GM12874 (cell line): ENCODE results near the gene PTCH1.

Experiments used
- TF ChIP-seq, protein P1 (sequence below): IDR thresholded peaks from 2 replicates; pipeline ENCODE4 v1.5.1; 2011; ENCODE audit warnings: low read depth, mild to moderate bottlenecking, control low read depth, low read length, moderate library complexity; ENCODE audit not compliant: insufficient read depth

The PTCH1 gene

DNA sequence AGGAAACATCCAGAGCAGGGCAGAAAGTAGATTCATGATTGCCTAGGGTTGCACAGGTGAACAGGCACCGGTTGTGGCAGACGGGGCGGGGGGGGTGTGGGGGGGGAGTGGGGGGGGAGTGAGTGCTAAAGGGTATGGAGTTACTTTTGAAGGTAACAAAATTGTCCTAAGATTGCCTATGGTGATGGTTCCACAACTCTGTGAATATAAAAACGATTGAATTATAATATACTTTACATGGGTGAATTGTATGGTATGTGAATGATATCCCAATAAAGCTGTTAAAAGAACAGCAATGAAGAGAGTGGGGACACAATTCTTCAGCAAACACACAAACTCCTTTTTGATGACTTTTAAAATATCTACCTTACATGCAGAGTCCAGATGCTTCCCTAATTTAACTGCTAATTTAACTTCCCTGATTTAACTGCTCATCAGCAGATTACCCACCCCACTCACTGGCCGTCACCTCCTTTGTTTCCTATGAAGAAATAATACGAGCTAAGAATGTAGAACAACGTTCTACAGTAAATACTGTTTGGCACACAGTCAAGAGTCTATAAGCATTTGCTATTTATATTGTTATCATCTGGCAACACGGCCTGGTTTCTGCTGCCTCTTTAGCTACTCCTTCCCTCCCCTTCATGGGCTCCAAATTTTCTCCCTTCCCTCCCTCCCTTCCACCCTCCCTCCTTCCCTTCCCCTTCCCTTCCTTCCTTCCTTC is 83.5 kb downstream of the PTCH1 start:
- TF ChIP-seq, protein P1, sequence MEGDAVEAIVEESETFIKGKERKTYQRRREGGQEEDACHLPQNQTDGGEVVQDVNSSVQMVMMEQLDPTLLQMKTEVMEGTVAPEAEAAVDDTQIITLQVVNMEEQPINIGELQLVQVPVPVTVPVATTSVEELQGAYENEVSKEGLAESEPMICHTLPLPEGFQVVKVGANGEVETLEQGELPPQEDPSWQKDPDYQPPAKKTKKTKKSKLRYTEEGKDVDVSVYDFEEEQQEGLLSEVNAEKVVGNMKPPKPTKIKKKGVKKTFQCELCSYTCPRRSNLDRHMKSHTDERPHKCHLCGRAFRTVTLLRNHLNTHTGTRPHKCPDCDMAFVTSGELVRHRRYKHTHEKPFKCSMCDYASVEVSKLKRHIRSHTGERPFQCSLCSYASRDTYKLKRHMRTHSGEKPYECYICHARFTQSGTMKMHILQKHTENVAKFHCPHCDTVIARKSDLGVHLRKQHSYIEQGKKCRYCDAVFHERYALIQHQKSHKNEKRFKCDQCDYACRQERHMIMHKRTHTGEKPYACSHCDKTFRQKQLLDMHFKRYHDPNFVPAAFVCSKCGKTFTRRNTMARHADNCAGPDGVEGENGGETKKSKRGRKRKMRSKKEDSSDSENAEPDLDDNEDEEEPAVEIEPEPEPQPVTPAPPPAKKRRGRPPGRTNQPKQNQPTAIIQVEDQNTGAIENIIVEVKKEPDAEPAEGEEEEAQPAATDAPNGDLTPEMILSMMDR: no peak

DNA sequence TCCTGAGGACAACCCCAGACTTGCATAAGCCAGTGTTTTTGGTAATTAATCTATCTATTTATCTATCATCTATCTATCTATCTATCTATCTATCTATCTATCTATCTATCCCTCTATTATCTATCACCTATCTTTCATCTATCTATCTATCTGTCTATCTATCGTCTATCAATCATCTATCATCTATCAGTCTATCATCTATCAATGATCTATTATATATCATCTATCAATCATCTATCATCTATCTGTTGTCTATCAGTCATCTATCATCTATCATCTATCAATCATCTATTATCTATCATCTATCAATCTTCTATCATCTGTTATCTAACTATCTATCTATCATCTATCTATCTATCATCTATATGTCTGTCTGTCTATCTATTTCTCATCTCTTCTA is 85.5 kb downstream of the PTCH1 start:
- TF ChIP-seq, protein P1: no peak

DNA sequence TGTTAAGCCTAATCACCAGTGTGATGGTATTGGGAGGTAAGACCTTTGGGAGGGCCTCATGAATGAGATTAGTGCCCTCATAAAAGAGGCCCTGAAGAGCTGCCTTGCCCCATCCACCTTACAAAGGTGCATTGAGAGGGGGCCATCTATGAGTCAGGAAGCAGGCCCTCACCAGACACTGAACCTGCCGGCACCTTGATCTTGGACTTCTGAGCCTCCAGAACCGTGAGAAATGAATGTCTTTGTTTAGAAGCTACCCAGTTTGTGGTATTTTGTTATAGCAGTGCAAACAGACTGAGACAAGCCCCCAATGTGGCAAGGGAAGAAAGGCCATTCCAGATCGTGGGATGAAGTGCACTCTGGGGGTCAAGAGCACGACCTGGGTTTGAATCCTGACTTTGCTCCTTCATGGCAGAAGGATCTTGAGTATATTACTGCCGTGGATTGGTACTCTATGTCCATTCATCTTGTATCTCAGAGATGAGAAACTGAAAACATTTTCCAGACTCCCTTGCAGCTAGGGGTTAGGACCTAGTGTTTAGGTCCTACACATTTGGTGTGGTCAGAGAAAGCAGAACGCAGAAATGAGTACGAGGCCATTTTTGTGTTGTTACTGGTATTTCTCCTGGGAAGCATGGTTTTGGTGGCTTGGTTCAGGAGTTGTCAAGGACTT is 86.7 kb downstream of the PTCH1 start:
- TF ChIP-seq, protein P1: no peak

DNA sequence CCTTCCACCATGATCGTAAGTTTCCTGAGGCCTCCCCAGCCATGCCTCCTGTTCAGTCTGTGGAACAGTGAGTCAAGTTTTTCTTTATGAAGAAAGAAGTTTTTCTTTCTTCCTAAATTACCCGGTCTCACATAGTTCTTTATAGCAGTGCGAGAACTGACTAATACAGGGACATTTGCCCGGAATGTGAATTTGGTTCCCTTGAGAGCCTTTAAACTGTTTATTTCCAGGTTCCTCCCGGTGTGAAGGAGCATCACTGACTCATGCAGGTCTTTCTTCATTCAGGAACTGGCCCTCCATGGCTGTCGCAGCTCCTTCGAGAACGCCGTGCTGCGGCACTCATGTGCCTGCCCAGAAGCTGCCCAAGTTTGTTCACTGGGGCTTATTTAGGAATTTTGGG is 87.7 kb downstream of the PTCH1 start:
- TF ChIP-seq, protein P1: no peak

DNA sequence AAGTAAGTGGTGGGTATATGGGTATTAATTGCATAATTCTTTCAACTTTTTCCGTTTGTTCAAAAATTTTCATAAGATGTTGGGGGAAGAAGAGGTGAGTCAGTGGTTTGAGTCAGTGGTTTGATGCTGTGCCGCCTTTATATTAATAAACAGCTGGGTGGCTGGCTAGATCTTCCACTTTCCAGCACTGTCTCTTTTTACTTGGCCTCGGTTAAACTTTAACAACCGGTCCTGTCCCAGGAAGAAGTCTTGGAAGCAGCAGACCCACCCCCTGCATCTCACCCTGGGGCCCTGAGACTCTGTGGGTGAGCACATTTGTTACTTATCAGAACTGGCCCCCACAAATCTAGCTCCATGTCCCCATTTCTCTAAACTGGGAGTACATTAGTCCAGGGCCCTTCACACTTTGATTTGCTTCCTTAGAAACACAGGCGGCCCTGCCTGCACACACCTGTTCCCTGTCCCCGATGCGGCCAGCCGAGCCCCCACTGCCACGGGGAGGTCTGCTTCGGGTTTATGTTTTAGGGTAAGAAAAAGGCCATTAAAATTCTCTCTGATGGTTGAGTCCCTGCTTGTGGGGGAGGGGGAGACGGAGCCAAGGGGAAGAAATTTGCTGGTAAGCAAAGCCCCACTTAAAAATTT is 90.7 kb downstream of the PTCH1 start:
- TF ChIP-seq, protein P1: no peak

DNA sequence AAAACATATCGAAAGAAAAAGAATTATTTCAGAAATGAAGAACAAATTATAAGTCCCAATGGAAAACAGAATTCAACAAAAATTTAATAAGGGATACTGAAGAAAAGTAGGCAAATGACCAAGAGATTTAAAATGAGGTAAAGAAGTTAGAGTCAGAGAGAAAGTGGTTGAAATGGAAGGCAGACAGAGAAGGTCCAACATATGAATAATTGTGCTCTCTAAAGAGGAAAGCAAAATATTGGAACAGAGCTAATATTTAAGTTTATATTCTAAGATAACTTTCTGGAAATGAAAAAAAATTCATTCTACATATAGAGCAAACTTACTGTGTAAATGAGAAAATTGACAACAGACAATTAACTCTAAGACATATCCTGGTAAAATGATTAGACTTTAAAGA is 94.1 kb downstream of the PTCH1 start:
- TF ChIP-seq, protein P1: no peak

DNA sequence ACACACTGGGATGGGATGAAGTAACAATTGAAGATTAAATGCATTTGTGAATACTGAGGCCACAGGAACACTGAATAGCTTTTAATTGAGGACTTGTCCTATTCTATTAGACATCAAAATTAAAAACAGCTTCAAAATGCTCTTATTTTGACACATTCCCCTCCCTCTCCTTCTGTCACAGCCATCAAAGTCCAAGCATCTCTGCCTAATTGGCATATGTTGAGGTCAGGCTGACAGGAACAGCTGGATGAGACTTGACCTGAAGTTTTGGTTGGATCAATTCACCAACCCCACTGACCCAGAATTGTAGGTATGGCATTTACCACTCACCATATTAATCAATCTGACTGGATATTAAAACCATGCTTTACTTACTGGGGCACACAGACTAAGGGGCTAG is 96.3 kb downstream of the PTCH1 start:
- TF ChIP-seq, protein P1: no peak
